Measurements from ENCODE around the gene HNRNPF. TPM values are rescaled to one million over a fixed set of nuclear protein-coding genes. Genes with fewer than 3 reads are reported as not detected.

HNRNPF gene
- polyA plus RNA-seq, 2 of the 4 experiments (the other 2 are of a cell fraction), result 228 to 271 TPM

- TF ChIP-seq BCL3 (IDR thresholded peaks at IDR 0.05) (no peak), NPAS2 (CRISPR knock-in tag; IDR thresholded peaks at IDR 0.05; ENCODE audit: borderline replicate concordance) (no peak), JUNB (IDR thresholded peaks at IDR 0.05) (no peak), E2F6 (IDR thresholded peaks at IDR 0.05; ENCODE audit: borderline replicate concordance, low read depth) (no peak), ZSCAN20 (CRISPR knock-in tag; IDR thresholded peaks at IDR 0.05) (no peak), GATA3 (IDR thresholded peaks at IDR 0.05; ENCODE audit: borderline replicate concordance) (no peak)
Observed at GRCh38 chr10:43444323-43444722, 35.3 kb upstream of the HNRNPF start (continued).

- CTCF ChIA-PET, result no interaction called here
- no peak overlapping the region for H3K27ac ChIP-seq
- FAIRE-seq, result no peak
- 0 out of 3 replicates have a peak, but pooled peaks cover 11% of the 10 kb centered on the region for H3K4me1 ChIP-seq
- H3K4me3 ChIP-seq, result no peak overlapping the region
- no peaks in the 10 kb centered on the region for H3K9me3 ChIP-seq
- no peak for TF ChIP-seq ATOH8 (CRISPR knock-in tag; IDR thresholded peaks at IDR 0.05; ENCODE audit: low read depth)
- TF ChIP-seq MYC (IDR thresholded peaks at IDR 0.05; ENCODE audit: borderline replicate concordance, low read length), result no peak
- TF ChIP-seq EHF (CRISPR knock-in tag; IDR thresholded peaks at IDR 0.05), result no peak
- no peak for TF ChIP-seq RNF2 (IDR thresholded peaks at IDR 0.05; ENCODE audit: borderline replicate concordance, low read depth)
- no peak for TF ChIP-seq JUN (IDR thresholded peaks at IDR 0.05)
- no peak for TF ChIP-seq BCL3 (IDR thresholded peaks at IDR 0.05)
- no peak for TF ChIP-seq E2F6 (IDR thresholded peaks at IDR 0.05; ENCODE audit: borderline replicate concordance, low read depth)
- no peak for TF ChIP-seq ZC3H11A (IDR thresholded peaks at IDR 0.05)
- TF ChIP-seq KDM1A (IDR thresholded peaks at IDR 0.05; ENCODE audit: low read depth), result no peak
- TF ChIP-seq ZNF302 (CRISPR knock-in tag; IDR thresholded peaks at IDR 0.05), result no peak
- no peak for TF ChIP-seq BHLHE40 (IDR thresholded peaks at IDR 0.05; ENCODE audit: low read depth, low read length)
- TF ChIP-seq SREBF2 (IDR thresholded peaks at IDR 0.05), result no peak
- 65% methylated on average over 5 of the region's 5 CpGs for WGBS (ENCODE audit: missing lambda C conversion rate)
- no peak for DNase-seq (ENCODE audit: low read depth in 1 of 2, low spot score in 1 of 2)
- POLR2A ChIA-PET, result no interaction called here
- no peak overlapping the region for H3K4me2 ChIP-seq
- no peak for ATAC-seq
Observed at GRCh38 chr10:43440463-43441134, 31.6 kb upstream of the HNRNPF start.

GRCh38 chr10:43437141-43437870 is 28.3 kb upstream of the HNRNPF start:
- 0 out of 3 replicates have a peak, but pooled peaks cover 3% of the 10 kb centered on the region for H3K4me1 ChIP-seq
- peak overlapping the region; percentile 95 for H3K4me2 ChIP-seq
- FAIRE-seq, result no peak
- POLR2A ChIA-PET, result interaction anchor here (0.9 to 4.0 kb wide), 9 partner anchors 12 to 132 kb away, joined by 3 to 30 read pairs (median 8); partner anchors contain the start of gene HNRNPF
- no peaks in the 10 kb centered on the region for H3K9me3 ChIP-seq
- CTCF ChIA-PET, result interaction anchor here (1.3 to 1.5 kb wide), 3 partner anchors 16 to 30 kb away, joined by 4 to 5 read pairs (median 5); no protein-coding TSS in a partner anchor
- ATAC-seq, result peak; percentile 38 to 72
- H3K27ac ChIP-seq, result peak overlapping the region; percentile 92 to 100
- WGBS (ENCODE audit: missing lambda C conversion rate), result 3% methylated on average over 9 of the region's 30 CpGs
- DNase-seq (ENCODE audit: low read depth in 1 of 2, low spot score in 1 of 2), result peak; percentile 34 to 56
- TF ChIP-seq REST (IDR thresholded peaks at IDR 0.05) (no peak), PHF8 (IDR thresholded peaks at IDR 0.05; ENCODE audit: borderline replicate concordance, low read depth) (peak; percentile 17; the same call in 1 of the 2 replicates), SMC3 (IDR thresholded peaks at IDR 0.05) (no peak), CBX2 (IDR thresholded peaks at IDR 0.05; ENCODE audit: borderline replicate concordance, low read depth) (no peak)
- peak overlapping the region; percentile 83 for H3K4me3 ChIP-seq

Measured in A549 (cell line).